HCT116 (cell line): Measurements from ENCODE around the gene ERC2. TPM values are rescaled to one million over a fixed set of nuclear protein-coding genes. Genes with fewer than 3 reads are reported as not detected.

ENCODE experiments used
- ATAC-seq: fragments of 200-7000 bp; cut with Tn5 transposase; 2 replicates; pipeline ENCODE4 v1.9.1; 2020; ENCODE audit warnings: mild to moderate bottlenecking, moderate library complexity
- BruUV-seq: library from RNA; stranded (reverse); fragments of 400-500 nt; replicated peaks from 2 replicates; lab custom pipeline; 2021; lab: Mats Ljungman, UMichigan
- CTCF ChIA-PET: fragments of 300-600 bp; sonication (Branson Sonifier 250); formaldehyde crosslinking; loops from one replicate; lab custom pipeline; 2021; ENCODE audit warnings: antibody characterized with exemption; lab: Charles Lee
- POLR2A ChIA-PET: fragments of 300-600, 350-600 bp; sonication (Branson Sonifier 250); formaldehyde crosslinking; loops from one replicate; lab custom pipeline; 2021; ENCODE audit warnings: antibody characterized with exemption; lab: Charles Lee
- RAD21 ChIA-PET, 2 experiments: fragments of 300-600 bp; sonication (Branson Sonifier 250); formaldehyde crosslinking; loops; one replicate each; lab custom pipeline; 2023; ENCODE audit warnings: low total read pairs in 2 of 2; ENCODE audit not compliant: uncharacterized antibody in 2 of 2, unreplicated experiment in 2 of 2, low non-redundant PET in 1 of 2; lab: Charles Lee
- DNase-seq: peaks from one replicate; pipeline ENCODE4 v3.0.0-alpha.2; 2010; ENCODE audit warnings: low read depth, low spot score
- H2AFZ ChIP-seq: fragments of 200-600 bp; shearing (Covaris generic), sonication (generic); 2 replicates; pipeline ENCODE4 v1.6.1; 2017; ENCODE audit warnings: low read depth, mixed run types, mixed read lengths, antibody characterized with exemption, low read length; ENCODE audit not compliant: poor library complexity, severe bottlenecking
- H3K27ac ChIP-seq: 2 replicates; pipeline ENCODE4 v1.5.1; 2012; ENCODE audit warnings: low read depth, low read length
- H3K27me3 ChIP-seq: fragments of 200-600 bp; sonication (generic); 2 replicates; pipeline ENCODE4 v1.6.1; 2016; ENCODE audit warnings: mixed run types, low read length, mixed read lengths; ENCODE audit not compliant: insufficient read depth
- H3K36me3 ChIP-seq, 2 experiments: fragments of 200-500 bp in 1 of 2; fragments of 200-600 bp in 1 of 2; sonication (Bioruptor generic) in 1 of 2; sonication (generic) in 1 of 2; 2 replicates each; pipeline versions ENCODE4 v1.5.1 to v1.6.1; 2014 to 2016; ENCODE audit warnings: low read length in 2 of 2, inconsistent platforms in 1 of 2, mixed read lengths in 1 of 2, mixed run types in 1 of 2; ENCODE audit not compliant: insufficient read depth in 2 of 2, control insufficient read depth in 1 of 2
- H3K4me1 ChIP-seq, 2 experiments: fragments of 200-600 bp in 1 of 2; sonication (generic) in 1 of 2; 2 replicates each; pipeline versions ENCODE4 v1.5.1 to v1.6.1; 2012 to 2017; ENCODE audit warnings: low read length in 2 of 2, inconsistent platforms in 1 of 2, mild to moderate bottlenecking in 1 of 2, mixed read lengths in 1 of 2, mixed run types in 1 of 2, moderate library complexity in 1 of 2; ENCODE audit not compliant: insufficient read depth in 2 of 2, control insufficient read depth in 1 of 2
- H3K4me2 ChIP-seq: fragments of 200-600 bp; sonication (generic); 2 replicates; pipeline ENCODE4 v1.6.1; 2017; ENCODE audit warnings: mixed run types, low read length, mixed read lengths
- H3K4me3 ChIP-seq, 2 experiments: fragments of 200-600 bp in 1 of 2; sonication (generic) in 1 of 2; replicated peaks in 1 of 2; 2 replicates each; pipeline ENCODE4 v1.5.1; 2011 to 2016; ENCODE audit warnings: low read length in 2 of 2, control low read depth in 1 of 2, low read depth in 1 of 2, mild to moderate bottlenecking in 1 of 2, mixed read lengths in 1 of 2, mixed run types in 1 of 2
- H3K79me2 ChIP-seq: fragments of 200-600 bp; sonication (generic); 2 replicates; pipeline ENCODE4 v1.6.1; 2017; ENCODE audit warnings: mild to moderate bottlenecking, mixed run types, low read length, moderate library complexity, mixed read lengths; ENCODE audit not compliant: insufficient read depth
- H3K9ac ChIP-seq: fragments of 200-600 bp; sonication (generic); 2 replicates; pipeline ENCODE4 v1.6.1; 2016; ENCODE audit warnings: low read length, mixed read lengths
- H3K9me2 ChIP-seq: fragments of 200-600 bp; sonication (generic), shearing (Covaris generic); 2 replicates; pipeline ENCODE4 v1.6.1; 2017; ENCODE audit warnings: mixed run types, mild to moderate bottlenecking, moderate library complexity; ENCODE audit not compliant: insufficient read depth
- H3K9me3 ChIP-seq, 2 experiments: fragments of 200-500 bp in 1 of 2; fragments of 200-600 bp in 1 of 2; sonication (Bioruptor generic) in 1 of 2; sonication (generic) in 1 of 2; 2 replicates each; pipeline ENCODE4 v1.6.1; 2014 to 2017; ENCODE audit warnings: low read length in 2 of 2, mixed read lengths in 2 of 2, inconsistent platforms in 1 of 2, low read depth in 1 of 2, mild to moderate bottlenecking in 1 of 2, mixed run types in 1 of 2, moderate library complexity in 1 of 2; ENCODE audit not compliant: control insufficient read depth in 1 of 2, insufficient read depth in 1 of 2
- H4K20me1 ChIP-seq: fragments of 200-600 bp; sonication (generic), shearing (Covaris generic); 2 replicates; pipeline ENCODE4 v1.6.1; 2017; ENCODE audit warnings: mixed run types, mild to moderate bottlenecking, moderate library complexity; ENCODE audit not compliant: insufficient read depth
- CBX3 ChIP-seq: IDR thresholded peaks from 2 replicates; pipeline ENCODE4 v1.6.1; 2012; ENCODE audit warnings: low read depth
- CEBPB ChIP-seq: IDR thresholded peaks from 2 replicates; pipeline ENCODE4 v1.6.1; 2012; ENCODE audit warnings: low read depth
- EGR1 ChIP-seq: IDR thresholded peaks from 2 replicates; pipeline ENCODE4 v1.6.1; 2012; ENCODE audit warnings: low read depth
- EZH2 ChIP-seq: fragments of 200-600 bp; sonication (generic); IDR thresholded peaks from 2 replicates; pipeline ENCODE4 v1.6.1; 2017; ENCODE audit warnings: antibody characterized with exemption, mixed run types
- EZH2phosphoT487 ChIP-seq: fragments of 200-600 bp; IDR thresholded peaks from 2 replicates; pipeline ENCODE4 v1.6.1; 2018; ENCODE audit warnings: antibody characterized with exemption, borderline replicate concordance
- JUND ChIP-seq: IDR thresholded peaks from 2 replicates; pipeline ENCODE4 v1.6.1; 2012
- RAD21 ChIP-seq: IDR thresholded peaks from 2 replicates; pipeline ENCODE4 v1.6.1; 2012; ENCODE audit warnings: low read depth, mild to moderate bottlenecking
- SIN3A ChIP-seq: IDR thresholded peaks from 2 replicates; pipeline ENCODE4 v1.6.1; 2012; ENCODE audit warnings: low read depth
- SP1 ChIP-seq: IDR thresholded peaks from 2 replicates; pipeline ENCODE4 v1.6.1; 2012; ENCODE audit warnings: low read depth
- SRF ChIP-seq: IDR thresholded peaks from 2 replicates; pipeline ENCODE4 v1.6.1; 2012; ENCODE audit warnings: low read depth
- TCF7L2 ChIP-seq: IDR thresholded peaks from 2 replicates; pipeline ENCODE4 v1.7.0; 2011; ENCODE audit warnings: borderline replicate concordance, inconsistent platforms; ENCODE audit not compliant: insufficient read depth, insufficient read length; ENCODE audit errors: extremely low read depth
- YY1 ChIP-seq: IDR thresholded peaks from 2 replicates; pipeline ENCODE4 v1.6.1; 2011; ENCODE audit warnings: low read length, low read depth, moderate library complexity, mild to moderate bottlenecking; ENCODE audit not compliant: insufficient replicate concordance; ENCODE audit errors: extremely low read depth
- ZBTB33 ChIP-seq: IDR thresholded peaks from 2 replicates; pipeline ENCODE4 v1.6.1; 2011; ENCODE audit warnings: mild to moderate bottlenecking, low read length, moderate library complexity; ENCODE audit not compliant: insufficient replicate concordance; ENCODE audit errors: extremely low read depth
- ZNF274 ChIP-seq: fragments of 200-500 bp; sonication (Bioruptor generic); IDR thresholded peaks from 2 replicates; pipeline ENCODE4 v1.6.1; 2014; ENCODE audit warnings: mild to moderate bottlenecking, low read depth, low read length, inconsistent platforms
- intact Hi-C: fragments of 100-400 bp; cut with micrococcal nuclease; formaldehyde crosslinking; loops from 2 replicates; pipeline ENCODE4 v1.10.0; 2022
- total RNA-seq: library from RNA; stranded (reverse); gene quantifications from one replicate; pipeline ENCODE4 v1.2.1, GENCODE V29; 2021; ENCODE audit not compliant: unreplicated experiment
- TF ChIP-seq, protein P1 (sequence below): IDR thresholded peaks from 2 replicates; pipeline ENCODE4 v1.6.1; 2012; ENCODE audit warnings: low read depth

Gene ERC2
- total RNA-seq, 1 experiment from 2014 or later: not detected

GRCh38 chr3:56379723-56380287 is 88.5 kb downstream of the ERC2 start:
- no peak for ATAC-seq
- Histone ChIP-seq H4K20me1 (no peaks in the 10 kb centered on the region), H2AFZ (no peak overlapping the region), H3K79me2 (no peaks in the 10 kb centered on the region), H3K9me2 (no peaks in the 10 kb centered on the region), H3K4me1 (no peaks in the 10 kb centered on the region), H3K9ac (no peak overlapping the region), H3K4me2 (no peak overlapping the region), H3K9me3 (no peaks in the 10 kb centered on the region; a peak in 1 of 4 replicates), H3K27ac (no peak overlapping the region), H3K4me3 (no peak overlapping the region), H3K27me3 (peaks cover 27% of the 10 kb centered on the region), H3K36me3 (no peaks in the 10 kb centered on the region)
- DNase-seq: no peak
- no TSS peak for BruUV-seq
- RAD21 ChIA-PET: no interaction called here
- POLR2A ChIA-PET: no interaction called here
- no peak for TF ChIP-seq JUND
- no peak for TF ChIP-seq RAD21
- TF ChIP-seq SIN3A: no peak
- TF ChIP-seq, protein P1, sequence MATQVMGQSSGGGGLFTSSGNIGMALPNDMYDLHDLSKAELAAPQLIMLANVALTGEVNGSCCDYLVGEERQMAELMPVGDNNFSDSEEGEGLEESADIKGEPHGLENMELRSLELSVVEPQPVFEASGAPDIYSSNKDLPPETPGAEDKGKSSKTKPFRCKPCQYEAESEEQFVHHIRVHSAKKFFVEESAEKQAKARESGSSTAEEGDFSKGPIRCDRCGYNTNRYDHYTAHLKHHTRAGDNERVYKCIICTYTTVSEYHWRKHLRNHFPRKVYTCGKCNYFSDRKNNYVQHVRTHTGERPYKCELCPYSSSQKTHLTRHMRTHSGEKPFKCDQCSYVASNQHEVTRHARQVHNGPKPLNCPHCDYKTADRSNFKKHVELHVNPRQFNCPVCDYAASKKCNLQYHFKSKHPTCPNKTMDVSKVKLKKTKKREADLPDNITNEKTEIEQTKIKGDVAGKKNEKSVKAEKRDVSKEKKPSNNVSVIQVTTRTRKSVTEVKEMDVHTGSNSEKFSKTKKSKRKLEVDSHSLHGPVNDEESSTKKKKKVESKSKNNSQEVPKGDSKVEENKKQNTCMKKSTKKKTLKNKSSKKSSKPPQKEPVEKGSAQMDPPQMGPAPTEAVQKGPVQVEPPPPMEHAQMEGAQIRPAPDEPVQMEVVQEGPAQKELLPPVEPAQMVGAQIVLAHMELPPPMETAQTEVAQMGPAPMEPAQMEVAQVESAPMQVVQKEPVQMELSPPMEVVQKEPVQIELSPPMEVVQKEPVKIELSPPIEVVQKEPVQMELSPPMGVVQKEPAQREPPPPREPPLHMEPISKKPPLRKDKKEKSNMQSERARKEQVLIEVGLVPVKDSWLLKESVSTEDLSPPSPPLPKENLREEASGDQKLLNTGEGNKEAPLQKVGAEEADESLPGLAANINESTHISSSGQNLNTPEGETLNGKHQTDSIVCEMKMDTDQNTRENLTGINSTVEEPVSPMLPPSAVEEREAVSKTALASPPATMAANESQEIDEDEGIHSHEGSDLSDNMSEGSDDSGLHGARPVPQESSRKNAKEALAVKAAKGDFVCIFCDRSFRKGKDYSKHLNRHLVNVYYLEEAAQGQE: no peak
- no peak for TF ChIP-seq ZBTB33
- TF ChIP-seq YY1: no peak
- TF ChIP-seq EZH2: no peak
- TF ChIP-seq CEBPB: no peak
- TF ChIP-seq TCF7L2: no peak
- TF ChIP-seq EGR1: no peak
- TF ChIP-seq CBX3: no peak
- no peak for TF ChIP-seq SP1
- no peak for TF ChIP-seq EZH2phosphoT487
- TF ChIP-seq SRF: no peak
- TF ChIP-seq ZNF274: no peak
- CTCF ChIA-PET: no interaction called here
- intact Hi-C loops: no loop called here
